ENCODE results near the gene FNDC3A. TPM values are rescaled to one million over a fixed set of nuclear protein-coding genes. Genes with fewer than 3 reads are reported as not detected.

The FNDC3A gene
- polyA plus RNA-seq, 1 donor = 60.1 TPM

- no peak overlapping the region for H3K27ac ChIP-seq (ENCODE audit: low read length)
- no peaks in the 10 kb centered on the region for H3K9me3 ChIP-seq (ENCODE audit: control insufficient read depth, low read depth, low read length)
- no peak overlapping the region for H3K4me3 ChIP-seq (ENCODE audit: low read length)
- 94% methylated on average over 5 of the region's 5 CpGs for WGBS (ENCODE audit: insufficient coverage, low lambda C conversion rate)
- DNase-seq = no peak
- peaks cover 4% of the 10 kb centered on the region for H3K4me1 ChIP-seq (ENCODE audit: control insufficient read depth, insufficient read depth, low read length)
- peaks cover 14% of the 10 kb centered on the region for H3K36me3 ChIP-seq (ENCODE audit: control insufficient read depth, insufficient read depth, low read length)
- H3K27me3 ChIP-seq (ENCODE audit: control insufficient read depth, insufficient read depth, low read length) = no peaks in the 10 kb centered on the region
Measured at GRCh38 chr13:49251326-49251725, 275.6 kb downstream of the FNDC3A start.

GRCh38 chr13:49253310-49253709, 277.6 kb downstream of the FNDC3A start:
- WGBS (ENCODE audit: insufficient coverage, low lambda C conversion rate) = no CpG with 5 or more reads among the region's 1 CpG
- H3K4me1 ChIP-seq (ENCODE audit: control insufficient read depth, insufficient read depth, low read length) = no peaks in the 10 kb centered on the region
- no peak overlapping the region for H3K27ac ChIP-seq (ENCODE audit: low read length)
- no peaks in the 10 kb centered on the region for H3K27me3 ChIP-seq (ENCODE audit: control insufficient read depth, insufficient read depth, low read length)
- H3K9me3 ChIP-seq (ENCODE audit: control insufficient read depth, low read depth, low read length) = no peaks in the 10 kb centered on the region
- H3K36me3 ChIP-seq (ENCODE audit: control insufficient read depth, insufficient read depth, low read length) = peaks cover 24% of the 10 kb centered on the region
- no peak overlapping the region for H3K4me3 ChIP-seq (ENCODE audit: low read length)
- no peak for DNase-seq

GRCh38 chr13:49254007-49254406, 278.3 kb downstream of the FNDC3A start:
- DNase-seq = no peak
- WGBS (ENCODE audit: insufficient coverage, low lambda C conversion rate) = 83% methylated on average over 1 of the region's 1 CpG
- H3K4me3 ChIP-seq (ENCODE audit: low read length) = no peak overlapping the region
- no peaks in the 10 kb centered on the region for H3K4me1 ChIP-seq (ENCODE audit: control insufficient read depth, insufficient read depth, low read length)
- no peaks in the 10 kb centered on the region for H3K27me3 ChIP-seq (ENCODE audit: control insufficient read depth, insufficient read depth, low read length)
- H3K27ac ChIP-seq (ENCODE audit: low read length) = no peak overlapping the region
- H3K36me3 ChIP-seq (ENCODE audit: control insufficient read depth, insufficient read depth, low read length) = peaks cover 24% of the 10 kb centered on the region
- H3K9me3 ChIP-seq (ENCODE audit: control insufficient read depth, low read depth, low read length) = no peaks in the 10 kb centered on the region

- DNase-seq = no peak
- WGBS (ENCODE audit: insufficient coverage, low lambda C conversion rate) = 100% methylated on average over 2 of the region's 2 CpGs
Measured at GRCh38 chr13:49256841-49257240, 281.1 kb downstream of the FNDC3A start.

GRCh38 chr13:49258089-49258796, 282.5 kb downstream of the FNDC3A start:
- WGBS (ENCODE audit: insufficient coverage, low lambda C conversion rate) = no CpG with 5 or more reads among the region's 3 CpGs
- Histone ChIP-seq H3K36me3 (ENCODE audit: control insufficient read depth, insufficient read depth, low read length) (peaks cover 47% of the 10 kb centered on the region), H3K9me3 (ENCODE audit: control insufficient read depth, low read depth, low read length) (no peaks in the 10 kb centered on the region), H3K27me3 (ENCODE audit: control insufficient read depth, insufficient read depth, low read length) (no peaks in the 10 kb centered on the region), H3K27ac (ENCODE audit: low read length) (no peak overlapping the region), H3K4me1 (ENCODE audit: control insufficient read depth, insufficient read depth, low read length) (no peaks in the 10 kb centered on the region), H3K4me3 (ENCODE audit: low read length) (no peak overlapping the region)
- no peak for DNase-seq

More at GRCh38 chr13:49256841-49257240, 281.1 kb downstream of the FNDC3A start:
- Histone ChIP-seq H3K9me3 (ENCODE audit: control insufficient read depth, low read depth, low read length) (no peaks in the 10 kb centered on the region), H3K4me3 (ENCODE audit: low read length) (no peak overlapping the region), H3K4me1 (ENCODE audit: control insufficient read depth, insufficient read depth, low read length) (no peaks in the 10 kb centered on the region), H3K27me3 (ENCODE audit: control insufficient read depth, insufficient read depth, low read length) (no peaks in the 10 kb centered on the region), H3K36me3 (ENCODE audit: control insufficient read depth, insufficient read depth, low read length) (peaks cover 42% of the 10 kb centered on the region), H3K27ac (ENCODE audit: low read length) (no peak overlapping the region)

Other genes with a start within 250 kb of the FNDC3A start
- 0.15 TPM for gene MLNR, start 244.4 kb downstream of the FNDC3A start, polyA plus RNA-seq